GM12891 (cell line): ENCODE results near the gene VWA8.
A peak's percentile ranks its signal among the peaks of the same experiment; 100 is the strongest.
"Not testable (repeated sequence)": the region's sequence is repeated elsewhere in the genome, so short reads cannot be mapped to it uniquely, and the experiment has no call there.

ENCODE experiments used
- DNase-seq: peaks from one replicate; pipeline ENCODE4 v3.0.0; 2011; ENCODE audit warnings: low spot score; ENCODE audit not compliant: insufficient read length
- FAIRE-seq: peaks from 2 replicates; lab custom pipeline; 2011; peaks lifted over from hg19 to GRCh38; lab: Jason Lieb, UNC
- PAX5 ChIP-seq: IDR thresholded peaks from 2 replicates; pipeline ENCODE4 v1.6.1; 2011; ENCODE audit warnings: low read length, moderate library complexity, mild to moderate bottlenecking; ENCODE audit not compliant: insufficient read depth, severe bottlenecking
- POLR2A ChIP-seq: IDR thresholded peaks from 2 replicates; pipeline ENCODE4 v1.6.1; 2011; ENCODE audit warnings: low read depth, low read length, control low read depth
- POLR2AphosphoS5 ChIP-seq: IDR thresholded peaks from 2 replicates; pipeline ENCODE4 v1.6.1; 2011; ENCODE audit warnings: low read depth, low read length, control low read depth
- POU2F2 ChIP-seq: IDR thresholded peaks from 2 replicates; pipeline ENCODE4 v1.6.1; 2011; ENCODE audit warnings: low read depth, mild to moderate bottlenecking, control low read depth, low read length, moderate library complexity
- SPI1 ChIP-seq: IDR thresholded peaks from 2 replicates; pipeline ENCODE4 v1.6.1; 2011; ENCODE audit warnings: low read depth, low read length, control low read depth
- TAF1 ChIP-seq: IDR thresholded peaks from 2 replicates; pipeline ENCODE4 v1.6.1; 2011; ENCODE audit warnings: low read depth, low read length, control low read depth

VWA8 gene

DNA sequence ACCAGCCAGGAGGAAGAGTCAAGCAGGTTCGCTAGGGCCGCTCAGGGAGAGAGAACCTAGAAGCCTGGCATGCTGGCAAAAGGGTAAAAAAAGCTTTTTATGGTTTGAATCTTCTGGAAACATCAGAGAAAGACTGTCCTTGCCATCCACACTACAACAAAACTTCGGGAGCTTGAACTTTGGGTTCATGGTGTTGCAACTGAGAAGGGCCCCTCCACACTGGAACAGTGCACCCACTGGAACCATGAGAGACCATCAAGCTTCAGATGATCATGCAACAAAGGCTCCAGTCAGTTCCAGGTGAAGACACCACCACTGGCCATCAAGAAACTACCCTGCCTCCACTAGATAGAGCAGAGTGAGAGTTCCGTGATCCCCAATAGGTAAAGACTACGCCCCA lies 333.5 kb downstream of the VWA8 start:
- TF ChIP-seq TAF1 (no peak), SPI1 (no peak), POLR2AphosphoS5 (no peak), PAX5 (no peak), POU2F2 (no peak), POLR2A (no peak)
- FAIRE-seq (no peak), DNase-seq (no peak)

GRCh38 chr13:41624041-41624440 lies 336.9 kb downstream of the VWA8 start:
- FAIRE-seq (no peak), DNase-seq (no peak)
- TF ChIP-seq POLR2AphosphoS5 = no peak
- no peak for TF ChIP-seq POLR2A
- TF ChIP-seq PAX5 = no peak
- no peak for TF ChIP-seq TAF1
- TF ChIP-seq SPI1 = no peak
- TF ChIP-seq POU2F2 = no peak

DNA sequence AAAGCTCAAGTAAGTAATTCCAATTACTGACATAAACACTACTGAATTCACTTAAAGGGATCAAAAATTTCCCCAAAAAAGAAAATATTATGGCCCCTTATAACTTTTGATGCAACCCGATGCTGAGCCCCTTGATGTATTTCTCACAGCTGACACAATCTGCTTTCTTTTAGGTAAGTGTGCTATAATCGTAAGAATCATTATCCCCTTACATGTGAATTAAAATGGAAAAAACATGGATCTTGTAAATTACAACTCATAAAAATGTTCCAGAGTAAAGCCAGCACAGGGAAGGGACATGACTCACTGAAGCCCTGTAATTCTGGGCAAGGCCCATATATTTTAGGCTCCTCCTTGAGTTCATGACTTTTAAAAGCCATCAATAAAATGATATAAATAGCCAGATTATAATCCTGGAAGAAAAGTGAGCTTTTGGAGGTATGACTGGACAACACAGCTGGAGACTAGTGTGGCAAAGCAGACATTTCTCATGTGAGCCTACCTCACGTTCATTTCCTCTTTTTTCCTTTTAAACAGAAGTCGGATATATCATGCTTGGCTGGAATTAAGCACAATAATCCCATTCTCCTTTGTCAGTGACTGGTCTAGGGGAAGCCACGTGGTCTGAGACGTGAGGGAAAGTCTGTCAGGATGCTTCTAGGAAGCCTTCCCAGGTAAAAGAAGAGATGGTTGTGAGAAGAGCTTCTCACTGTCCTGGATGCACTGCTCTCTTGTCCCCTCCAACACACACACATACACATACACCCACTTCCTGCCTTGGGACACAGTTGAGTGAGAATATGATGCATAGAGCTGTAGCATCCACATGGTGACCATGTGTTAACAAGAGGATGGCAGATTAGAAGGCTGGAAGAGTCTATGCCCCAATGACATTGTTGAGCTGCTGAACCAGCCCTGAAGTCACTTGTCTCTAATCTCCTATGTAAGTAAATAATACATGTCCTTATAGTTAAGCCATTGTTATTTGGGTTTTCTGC lies 338.2 kb downstream of the VWA8 start:
- TF ChIP-seq SPI1 (peak; percentile 46), PAX5 (no peak)
- FAIRE-seq = peak; percentile 55
- DNase-seq = no peak

- DNase-seq (no peak), FAIRE-seq (no peak)
- no peak for TF ChIP-seq POLR2AphosphoS5
- no peak for TF ChIP-seq SPI1
- no peak for TF ChIP-seq POLR2A
- TF ChIP-seq PAX5 = no peak
- no peak for TF ChIP-seq POU2F2
- no peak for TF ChIP-seq TAF1
Observed at GRCh38 chr13:41621716-41622431, 339.0 kb downstream of the VWA8 start.

DNA sequence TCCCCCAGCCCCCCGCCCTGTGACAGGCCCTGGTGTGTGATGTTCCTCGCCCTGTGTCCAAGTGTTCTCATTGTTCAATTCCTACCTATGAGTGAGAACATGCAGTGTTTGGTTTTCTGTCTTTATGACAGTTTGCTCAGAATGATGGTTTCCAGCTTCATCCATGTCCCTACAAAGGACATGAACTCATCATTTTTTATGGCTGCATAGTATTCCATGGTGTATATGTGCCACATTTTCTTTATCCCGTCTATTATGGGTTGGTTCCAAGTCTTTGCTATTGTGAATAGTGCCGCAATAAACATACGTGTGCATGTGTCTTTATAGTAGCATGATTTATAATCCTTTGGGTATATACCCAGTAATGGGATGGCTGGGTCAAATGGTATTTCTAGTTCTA lies 343.3 kb downstream of the VWA8 start:
- not testable (repeated sequence) for FAIRE-seq, DNase-seq

- DNase-seq (no peak), FAIRE-seq (no peak)
- TF ChIP-seq POLR2AphosphoS5 (no peak), PAX5 (no peak), POU2F2 (no peak), TAF1 (no peak), POLR2A (no peak), SPI1 (no peak)
Observed at GRCh38 chr13:41616151-41616550, 344.8 kb downstream of the VWA8 start.

GRCh38 chr13:41615528-41615855 lies 345.4 kb downstream of the VWA8 start:
- TF ChIP-seq SPI1 (no peak), PAX5 (no peak), POLR2AphosphoS5 (no peak)
- FAIRE-seq = no peak
- no peak for DNase-seq

DNA sequence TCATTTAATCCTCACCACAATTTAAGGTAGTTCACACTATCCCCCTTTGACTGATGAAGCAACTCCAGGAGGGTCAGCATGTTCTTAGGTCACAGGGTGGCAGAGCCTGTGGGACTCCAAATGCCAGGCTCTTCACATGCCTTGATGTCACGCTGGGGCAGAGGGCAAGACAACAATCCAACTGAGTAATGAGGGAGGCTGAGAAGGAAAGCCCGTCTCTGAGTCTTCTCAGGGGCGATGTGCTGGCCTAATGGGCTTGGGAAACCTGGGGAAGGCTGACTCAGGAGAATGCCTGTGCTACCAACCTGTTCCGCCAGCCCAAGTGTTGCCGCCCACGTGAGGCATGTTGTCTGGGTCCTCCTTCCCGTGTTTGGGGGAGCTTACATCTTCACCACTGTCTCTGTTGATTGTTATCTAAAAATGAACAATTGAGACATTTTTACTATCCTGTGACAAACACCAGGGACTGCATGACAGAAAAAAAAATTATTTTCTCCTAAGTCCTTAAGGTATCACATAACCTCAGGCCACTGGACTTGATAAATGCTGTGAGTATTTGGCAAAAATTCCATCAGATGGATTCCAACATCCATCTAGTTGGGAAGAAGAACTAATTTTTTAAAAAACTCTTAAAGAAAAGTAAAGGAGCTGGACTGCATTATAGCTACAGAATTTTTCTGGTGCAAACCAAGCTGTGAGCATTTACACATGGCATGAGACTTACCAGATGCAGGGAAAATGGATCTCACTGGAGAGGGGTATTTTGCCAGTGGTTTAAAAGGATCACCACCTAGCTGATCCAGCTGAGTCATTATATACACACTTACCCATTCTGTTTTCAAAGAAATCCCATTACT lies 346.0 kb downstream of the VWA8 start:
- no peak for TF ChIP-seq PAX5
- no peak for TF ChIP-seq POLR2A
- TF ChIP-seq TAF1 = no peak
- no peak for TF ChIP-seq POLR2AphosphoS5
- no peak for TF ChIP-seq POU2F2
- TF ChIP-seq SPI1 = no peak
- DNase-seq (no peak), FAIRE-seq (no peak)

GRCh38 chr13:41613984-41614661 lies 346.8 kb downstream of the VWA8 start:
- FAIRE-seq (no peak), DNase-seq (no peak)
- no peak for TF ChIP-seq SPI1
- no peak for TF ChIP-seq POLR2A
- no peak for TF ChIP-seq POU2F2
- no peak for TF ChIP-seq PAX5
- no peak for TF ChIP-seq TAF1
- TF ChIP-seq POLR2AphosphoS5 = no peak
